ENCODE measurements around the gene ZNF575.
"Not testable (repeated sequence)": the region's sequence is repeated elsewhere in the genome, so short reads cannot be mapped to it uniquely, and the experiment has no call there.

The ZNF575 gene

GRCh38 chr19:43511324-43511723 is 21.7 kb upstream of the ZNF575 start:
- no peak for DNase-seq

DNA sequence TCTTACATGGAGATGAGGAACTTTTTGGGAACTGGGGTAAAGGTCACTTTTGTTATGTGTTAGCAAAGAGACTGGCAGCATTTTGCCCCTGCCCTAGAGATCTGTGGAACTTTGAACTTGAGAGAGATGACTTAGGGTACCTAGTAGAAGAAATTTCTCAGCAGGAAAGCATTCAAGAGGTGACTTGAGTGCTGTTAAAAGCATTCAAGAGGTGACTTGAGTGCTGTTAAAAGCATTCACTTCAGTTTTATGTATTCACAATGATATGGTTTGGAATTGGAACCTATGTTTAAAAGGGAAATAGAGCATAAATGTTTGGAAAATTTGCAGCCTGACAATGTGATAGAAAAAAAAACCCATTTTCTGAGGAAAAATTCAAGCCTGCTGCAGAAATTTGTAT is 20.6 kb upstream of the ZNF575 start:
- not testable (repeated sequence) for DNase-seq

GRCh38 chr19:43518051-43518450 is 14.9 kb upstream of the ZNF575 start:
- no peak for DNase-seq

DNA sequence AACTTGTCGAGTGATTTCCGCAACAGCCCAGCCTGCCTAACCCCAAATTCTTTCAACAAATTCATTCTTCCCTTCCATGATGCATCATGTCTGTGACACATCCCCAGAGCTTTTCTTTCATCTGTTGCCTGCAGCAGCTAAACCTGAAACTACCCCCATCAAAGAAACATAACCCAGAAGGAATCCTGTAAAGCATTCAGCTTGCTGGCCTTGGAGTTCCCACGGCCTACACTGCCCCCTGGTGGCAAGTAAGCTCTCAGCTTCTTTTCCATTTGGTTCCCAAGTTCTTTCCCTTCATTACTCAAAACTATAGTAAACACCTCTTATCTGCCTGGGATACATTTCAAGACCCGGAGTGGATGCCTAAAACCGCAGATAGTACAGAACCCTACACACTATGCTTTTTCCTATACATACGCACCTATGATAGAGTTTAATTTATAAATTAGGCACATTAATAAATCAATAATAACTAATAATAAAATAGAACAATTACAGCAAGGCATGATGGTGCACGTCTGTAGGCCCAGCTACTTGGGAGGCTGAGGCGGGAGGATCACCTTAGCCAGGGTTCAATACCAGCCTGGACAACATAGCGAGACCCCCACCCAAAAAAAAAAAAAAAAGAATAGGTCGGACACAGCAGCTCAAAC is 13.4 kb upstream of the ZNF575 start:
- DNase-seq = peak; percentile 28

DNA sequence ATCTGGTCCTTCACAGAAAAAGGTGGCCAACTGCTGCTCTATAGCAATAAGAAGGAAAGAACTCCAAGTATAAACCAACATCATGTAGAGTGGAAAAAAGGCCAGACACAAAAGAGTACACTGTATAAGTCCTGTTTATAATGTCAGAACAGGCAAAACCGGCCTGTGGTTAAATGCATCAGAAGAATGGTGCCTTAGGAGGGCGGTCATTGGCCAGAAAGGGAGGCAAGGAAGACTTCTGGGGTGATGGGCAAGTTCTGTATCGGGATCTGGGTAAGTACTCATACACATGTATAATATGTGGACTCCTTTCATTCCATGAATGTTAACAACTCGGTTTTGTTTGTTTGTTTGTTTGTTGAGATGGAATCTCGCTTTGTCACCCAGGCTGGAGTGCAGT is 10.1 kb upstream of the ZNF575 start:
- no peak for DNase-seq

GRCh38 chr19:43523696-43524095 is 9.3 kb upstream of the ZNF575 start:
- not testable (repeated sequence) for DNase-seq

- no peak for DNase-seq
Observed at GRCh38 chr19:43524922-43525835, 7.8 kb upstream of the ZNF575 start.

DNA sequence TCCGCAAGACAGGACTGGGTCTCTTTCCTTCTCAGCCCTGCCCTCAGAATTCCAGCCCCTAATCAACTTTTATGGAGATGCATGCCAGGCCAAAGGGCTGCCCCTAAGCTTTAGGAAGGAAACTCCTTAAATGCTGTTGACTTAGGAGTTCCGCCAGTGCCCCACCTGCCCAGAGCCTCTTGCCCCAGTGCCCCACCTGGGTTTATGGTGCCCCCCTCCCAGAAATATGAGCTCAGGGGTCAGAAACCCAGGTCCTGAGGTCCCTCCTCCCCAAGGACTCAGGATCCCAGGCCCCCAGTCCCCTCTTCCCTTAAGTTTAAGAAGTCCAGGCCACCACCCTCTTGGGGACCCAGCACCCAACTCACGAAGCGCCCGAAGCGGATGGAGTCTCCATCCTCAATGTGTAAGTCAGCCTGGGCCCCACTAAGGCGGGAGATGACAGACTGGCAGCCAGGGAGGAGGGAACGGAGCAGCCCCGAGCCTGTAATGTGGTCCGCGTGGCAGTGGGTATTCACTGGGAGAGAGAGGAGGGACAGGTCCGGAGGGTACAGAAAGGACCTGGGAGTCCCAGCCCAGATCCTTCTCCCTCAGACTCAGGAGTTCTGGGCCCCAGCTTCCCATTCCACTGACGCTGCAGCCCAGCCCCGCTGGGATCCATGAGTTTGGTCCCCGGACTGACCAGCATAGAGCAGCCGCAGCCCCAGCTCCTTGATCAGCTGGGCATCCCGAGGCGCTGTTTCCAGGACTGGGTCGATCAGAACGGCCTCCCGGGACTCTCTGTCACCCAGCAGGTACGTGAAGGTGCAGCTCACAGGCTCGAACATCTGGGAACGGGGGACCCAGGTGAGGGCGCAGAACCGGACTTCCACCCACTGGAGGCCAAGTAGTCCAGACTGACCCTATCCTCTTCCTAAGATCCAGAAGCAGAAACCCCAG is 6.9 kb upstream of the ZNF575 start:
- DNase-seq = no peak

DNA sequence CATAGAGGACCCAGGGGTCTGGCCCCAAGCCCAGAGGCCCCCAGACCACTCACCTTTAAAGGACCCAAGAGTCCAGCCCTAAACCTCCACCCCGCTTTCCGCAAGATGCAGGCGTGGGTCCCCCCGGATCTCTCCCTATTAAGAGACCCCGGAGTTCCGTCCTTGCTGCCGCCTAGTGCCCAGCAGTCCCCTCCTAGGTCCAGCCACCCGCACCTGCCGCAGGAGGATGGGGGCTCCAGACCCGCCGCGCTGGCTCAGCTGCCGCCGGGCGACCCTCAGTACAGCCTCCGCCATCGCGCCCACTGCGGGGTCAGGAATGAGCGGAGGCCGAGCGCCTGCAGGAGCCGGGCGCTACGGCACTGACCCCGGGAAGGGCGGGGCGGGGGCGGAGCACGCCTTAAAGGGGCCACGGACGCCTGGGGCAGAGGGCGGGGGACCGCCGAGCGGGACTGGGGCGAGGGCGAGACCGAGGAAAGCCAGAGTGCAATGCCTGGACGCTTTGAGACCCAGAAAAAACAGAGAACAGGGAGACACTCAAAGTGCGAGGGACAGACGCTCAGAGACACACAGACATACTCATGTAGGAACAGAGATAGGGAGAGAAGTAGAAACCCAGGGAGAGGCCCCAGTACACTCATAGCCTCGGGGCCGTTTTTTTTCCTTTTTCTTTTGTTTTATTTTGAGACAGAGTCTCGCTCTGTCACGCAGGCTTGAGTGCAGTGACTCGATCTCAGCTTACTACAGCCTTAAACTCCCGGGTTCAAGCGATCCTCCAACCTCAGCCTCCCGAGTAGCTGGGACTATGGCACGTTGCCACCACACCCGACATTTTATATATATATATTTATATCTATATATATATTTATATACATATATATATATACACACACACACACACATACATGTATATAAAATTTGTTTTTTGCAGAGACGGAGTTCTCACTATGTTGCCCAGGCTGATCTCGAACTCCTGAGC is 5.8 kb upstream of the ZNF575 start, which contains the start of gene ETHE1:
Gene ETHE1, minus strand, starts transcription at position 318 of the 976 bp plus-strand sequence. Its CDS starts 24 bp downstream, at position 294.
- DNase-seq = peak; percentile 21

DNA sequence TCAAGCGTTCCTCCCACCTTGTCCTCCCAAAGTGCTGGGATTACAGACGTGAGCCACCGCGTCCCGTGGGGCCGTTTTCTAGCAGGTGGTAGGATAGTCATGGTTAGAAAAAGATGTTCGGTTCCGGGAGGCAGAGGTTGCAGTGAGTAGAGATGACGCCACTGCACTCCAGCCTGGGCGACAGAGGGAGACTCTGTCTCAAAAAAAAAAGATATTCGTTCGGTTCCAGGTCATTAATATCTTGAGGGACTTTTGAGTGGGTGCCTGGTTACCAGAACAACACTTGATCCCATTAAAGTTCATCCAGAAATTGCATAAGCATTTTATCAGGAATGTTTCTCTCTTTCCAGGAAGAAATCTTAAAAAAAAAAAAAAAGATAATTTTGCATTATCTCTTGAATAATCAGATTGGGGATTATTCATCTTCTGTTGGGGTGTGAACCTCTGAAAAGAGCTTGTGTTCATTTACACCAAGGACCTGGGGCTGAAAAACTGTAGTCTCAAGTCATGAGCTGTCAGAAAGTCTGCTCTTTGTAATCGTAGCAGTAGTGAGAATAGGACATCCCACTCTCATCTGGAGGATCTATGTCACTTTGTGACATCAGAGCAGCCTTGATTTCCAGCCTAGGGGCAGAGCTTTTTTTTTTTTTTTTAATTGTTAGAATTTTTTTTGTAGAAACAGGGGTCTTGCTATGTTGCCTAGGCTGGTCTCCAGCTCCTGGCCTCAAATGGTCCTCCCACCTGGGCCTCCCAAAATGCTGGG is 4.9 kb upstream of the ZNF575 start:
- no peak for DNase-seq

DNA sequence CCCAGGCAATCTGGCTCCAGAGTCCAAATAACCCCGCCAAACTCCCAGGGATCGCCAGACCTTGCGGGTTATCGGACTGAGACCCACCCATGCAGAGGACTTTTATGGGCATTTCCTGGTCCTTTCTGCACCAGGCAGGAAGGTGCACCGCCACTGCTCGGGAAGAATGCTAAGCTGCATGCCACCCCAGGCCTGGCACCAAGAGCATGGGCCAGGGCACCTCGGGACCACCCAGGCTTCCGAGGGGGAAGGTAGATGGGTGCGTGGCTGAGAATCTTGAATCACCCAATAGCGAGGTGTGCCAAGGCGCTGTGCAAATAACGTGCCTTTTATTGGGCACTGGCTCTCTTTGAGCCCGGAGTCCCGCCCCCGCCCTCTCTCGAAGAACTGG is 422 bp upstream of the ZNF575 start:
- DNase-seq = no peak

GRCh38 chr19:43533546-43534304 is 737 bp downstream of the ZNF575 start:
- peak; percentile 93 for DNase-seq

DNA sequence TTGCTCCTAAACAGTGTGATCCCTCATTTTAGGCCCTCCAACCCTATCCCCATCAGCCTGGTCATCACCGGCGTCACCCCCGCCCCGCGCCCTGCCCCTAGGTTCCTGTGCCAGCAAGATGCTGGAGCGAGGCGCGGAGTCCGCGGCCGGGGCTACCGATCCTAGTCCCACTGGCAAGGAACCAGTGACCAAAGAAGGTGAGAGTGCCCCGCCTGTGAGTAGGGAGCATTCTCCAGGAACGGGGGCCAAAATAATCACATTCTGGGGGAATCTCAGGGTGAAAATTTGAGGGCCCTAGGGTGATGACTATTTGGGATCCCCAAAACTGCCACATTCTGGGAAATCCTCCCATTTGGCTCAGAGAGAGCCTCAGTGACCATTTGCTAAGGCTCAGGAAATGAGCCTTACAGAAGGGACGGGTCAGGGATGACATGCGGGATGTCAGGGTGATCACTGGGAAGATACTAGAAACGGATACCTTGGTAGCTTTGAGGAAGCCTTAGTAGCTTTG is 1.4 kb downstream of the ZNF575 start:
- no peak for DNase-seq

DNA sequence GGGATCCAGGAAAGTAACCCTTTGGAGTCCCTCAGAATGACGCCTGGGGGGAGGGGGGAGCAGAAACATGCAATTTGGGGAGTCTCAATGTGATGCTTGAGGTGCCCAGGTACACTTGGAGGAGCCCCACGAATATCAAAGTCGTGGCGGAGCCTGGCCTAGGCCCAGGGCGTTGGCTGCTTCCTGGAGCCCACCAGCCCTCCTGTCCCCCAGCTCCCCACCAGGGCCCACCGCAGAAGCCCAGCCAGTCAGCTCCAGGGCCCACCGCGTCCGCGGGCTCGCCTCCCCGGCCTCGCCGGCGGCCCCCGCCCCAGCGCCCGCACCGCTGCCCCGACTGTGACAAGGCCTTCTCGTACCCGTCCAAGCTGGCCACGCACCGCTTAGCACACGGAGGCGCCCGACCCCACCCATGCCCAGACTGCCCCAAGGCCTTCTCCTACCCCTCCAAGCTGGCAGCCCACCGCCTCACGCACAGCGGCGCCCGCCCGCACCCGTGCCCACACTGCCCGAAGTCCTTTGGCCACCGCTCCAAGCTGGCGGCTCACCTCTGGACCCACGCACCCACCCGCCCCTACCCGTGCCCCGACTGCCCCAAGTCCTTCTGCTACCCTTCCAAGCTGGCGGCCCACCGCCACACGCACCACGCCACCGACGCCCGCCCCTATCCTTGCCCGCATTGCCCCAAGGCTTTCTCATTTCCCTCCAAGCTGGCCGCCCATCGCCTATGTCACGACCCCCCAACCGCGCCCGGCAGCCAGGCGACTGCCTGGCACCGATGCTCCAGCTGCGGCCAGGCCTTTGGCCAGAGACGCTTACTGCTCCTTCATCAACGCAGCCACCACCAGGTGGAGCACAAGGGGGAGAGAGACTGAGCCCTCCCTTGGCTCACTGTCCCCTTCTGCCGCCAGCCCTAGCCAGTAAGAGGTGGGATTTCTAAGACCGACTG is 2.1 kb downstream of the ZNF575 start:
- DNase-seq = no peak

DNA sequence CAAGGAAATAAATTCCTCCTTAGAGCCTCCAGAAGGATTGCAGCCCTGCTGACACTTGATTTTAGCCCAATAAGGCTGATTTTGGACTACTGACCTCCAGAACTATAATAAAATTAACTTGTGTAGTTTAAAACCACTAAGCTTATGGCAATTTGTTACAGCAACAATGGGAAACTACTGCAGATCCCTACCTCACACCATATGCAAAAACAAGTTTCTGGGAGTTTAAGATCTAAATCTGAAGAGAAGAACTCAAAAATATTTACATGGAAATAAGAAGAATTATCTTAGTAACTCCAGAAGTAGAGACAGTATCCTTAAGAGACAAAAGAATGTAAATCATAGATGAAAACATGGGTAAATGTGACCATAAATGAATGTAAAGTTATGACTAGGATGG is 5.9 kb downstream of the ZNF575 start:
- DNase-seq = no peak

DNA sequence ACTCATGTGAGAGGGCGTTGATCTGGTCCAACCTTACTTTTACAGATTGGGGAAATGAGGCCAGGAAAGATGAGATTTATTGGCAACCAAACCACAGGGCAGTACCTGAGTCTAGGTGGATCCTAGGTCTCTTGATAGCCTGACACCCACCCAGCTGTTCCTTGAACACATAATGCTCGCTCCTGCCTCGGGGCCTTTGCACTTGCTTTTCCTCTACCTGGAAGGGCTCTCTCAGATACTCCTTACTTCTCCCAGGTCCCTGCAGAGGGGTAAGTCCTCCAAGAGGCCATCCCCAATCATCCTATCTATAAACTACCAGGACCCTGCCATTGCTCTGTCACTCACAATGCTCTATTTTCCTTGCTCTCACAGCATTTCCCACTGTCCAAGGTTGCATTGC is 7.4 kb downstream of the ZNF575 start:
- DNase-seq = no peak

- no peak for DNase-seq
Observed at GRCh38 chr19:43541920-43542650, 9.1 kb downstream of the ZNF575 start.

- no peak for DNase-seq
Observed at GRCh38 chr19:43544077-43544476, 11.1 kb downstream of the ZNF575 start.

All from GOT3 (cell line).